Caco-2 (cell line): ENCODE results near the gene KIF16B. TPM values are rescaled to one million over a fixed set of nuclear protein-coding genes. Genes with fewer than 3 reads are reported as not detected.

Source experiments
- total RNA-seq: library from RNA; stranded (reverse); gene quantifications from 2 replicates; pipeline ENCODE4 v1.2.3, GENCODE V29; 2022

The KIF16B gene
- total RNA-seq, 1 experiment from 2014 or later = 11.3 TPM

Other genes starting within 250 kb of the KIF16B start
- gene SNRPB2, start 156.6 kb upstream of the KIF16B start, total RNA-seq = 87.5 and 93.2 TPM in 2 replicates
- not detected in 2 replicates for gene OTOR, start 174.9 kb upstream of the KIF16B start, total RNA-seq